HG03520 (cell line): ENCODE data around the gene PLEKHH2.
"Not testable (repeated sequence)": the region's sequence is repeated elsewhere in the genome, so short reads cannot be mapped to it uniquely, and the experiment has no call there.

Experiments
- ATAC-seq: cut with Tn5 transposase; IDR thresholded peaks from one replicate; pipeline ENCODE4 v1.9.1; 2021; ENCODE audit warnings: mild to moderate bottlenecking, moderate library complexity; ENCODE audit not compliant: unreplicated experiment

Gene PLEKHH2

DNA sequence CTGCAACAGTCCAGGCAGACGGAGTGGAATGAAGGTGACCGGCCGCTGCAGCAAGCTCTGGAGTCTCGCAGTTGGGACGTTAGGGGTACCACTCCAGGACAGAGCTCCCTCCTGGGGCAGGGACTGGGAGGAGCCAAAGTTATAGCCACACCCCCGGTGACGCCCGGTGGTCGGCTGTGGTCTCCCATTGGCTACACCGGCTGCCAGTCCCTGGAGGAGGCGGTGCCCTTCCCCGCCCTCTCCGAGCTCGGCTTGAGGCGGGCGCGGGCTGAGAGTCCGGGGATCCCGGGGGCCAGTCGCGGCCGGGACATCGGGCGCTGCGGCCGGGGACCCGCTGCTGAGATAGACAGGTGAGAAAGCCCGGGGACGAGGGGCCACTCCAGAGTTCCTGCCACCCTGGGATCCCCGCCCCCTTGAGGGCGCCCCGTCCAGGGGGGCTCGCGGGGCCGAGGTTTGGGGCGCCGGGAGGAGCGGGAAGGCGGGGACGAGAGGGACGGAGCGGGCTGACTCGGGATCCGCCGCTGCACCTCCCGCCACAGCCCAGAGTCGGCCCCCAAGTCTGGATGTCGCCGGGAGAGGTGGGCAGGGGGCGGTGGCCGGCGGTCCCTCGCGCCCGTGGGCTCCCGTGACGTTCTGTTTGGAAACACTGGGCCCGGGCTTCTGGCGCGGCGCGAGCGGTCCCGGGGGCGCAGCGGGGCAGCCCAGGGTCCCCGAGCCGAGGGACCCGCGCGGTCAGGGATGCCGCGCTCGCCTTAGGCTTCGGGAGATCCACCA lies at the start of gene PLEKHH2:
TSS of gene PLEKHH2 (plus strand) at position 231 of the 774 bp plus-strand sequence. CDS start 7,414 bp downstream, outside the sequence.
- peak; percentile 100 for ATAC-seq

DNA sequence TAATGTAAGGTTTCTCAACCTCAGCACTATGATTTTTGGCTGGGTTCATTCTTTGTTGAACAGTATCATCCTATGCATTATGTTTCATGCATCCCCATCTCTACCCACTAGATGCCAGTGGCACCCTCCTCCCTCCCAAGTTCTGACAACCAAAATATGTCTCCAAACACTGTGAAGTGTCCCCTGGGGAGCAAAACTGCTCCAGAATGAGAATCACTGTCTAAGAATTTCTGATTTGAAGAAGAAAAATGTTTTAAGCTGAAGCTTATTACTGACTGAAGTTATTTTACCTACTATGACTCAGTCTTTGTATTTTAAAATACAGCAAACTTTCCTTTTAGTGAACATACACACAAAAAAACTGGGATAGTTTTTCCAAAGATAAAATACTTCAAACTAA lies 44.6 kb upstream of the PLEKHH2 start:
- ATAC-seq, result no peak

DNA sequence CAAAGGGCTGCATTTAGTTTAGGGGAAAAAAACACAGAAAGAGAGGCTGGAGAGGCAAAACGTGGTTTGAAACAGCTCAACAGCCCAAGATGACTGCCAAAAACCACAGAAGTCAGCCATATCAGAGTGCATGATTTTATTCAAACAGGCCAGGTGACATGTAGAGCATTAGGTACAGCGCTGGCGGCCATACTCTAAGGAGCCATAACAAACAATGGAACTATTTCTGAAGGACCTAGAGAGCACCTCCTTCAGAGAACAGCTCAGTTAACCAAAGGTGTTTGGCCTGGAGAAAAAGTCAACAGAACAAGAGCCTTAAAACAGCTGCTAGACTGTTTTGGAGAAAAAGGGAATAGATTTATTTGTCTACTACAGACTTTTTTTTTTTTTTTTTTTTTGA lies 43.8 kb upstream of the PLEKHH2 start:
- ATAC-seq, result no peak

DNA sequence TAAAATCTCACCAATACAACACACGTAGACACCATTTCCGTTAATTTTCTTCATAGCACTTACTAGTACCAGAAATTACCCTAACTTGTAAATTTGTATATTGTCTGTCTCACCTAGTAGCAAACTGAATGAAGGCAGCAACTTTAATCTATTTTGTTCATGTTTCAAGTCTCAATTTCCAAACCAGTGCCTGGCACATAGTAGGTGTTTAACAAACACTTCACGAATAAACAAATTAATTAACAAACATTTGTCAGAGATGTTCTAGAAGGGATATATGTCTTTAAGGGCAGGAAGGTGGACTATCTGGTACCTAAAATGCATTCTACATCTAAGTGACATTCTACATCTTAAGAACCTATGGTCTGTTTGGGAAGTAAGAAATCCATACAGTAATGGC lies 42.2 kb upstream of the PLEKHH2 start:
- ATAC-seq, result no peak

DNA sequence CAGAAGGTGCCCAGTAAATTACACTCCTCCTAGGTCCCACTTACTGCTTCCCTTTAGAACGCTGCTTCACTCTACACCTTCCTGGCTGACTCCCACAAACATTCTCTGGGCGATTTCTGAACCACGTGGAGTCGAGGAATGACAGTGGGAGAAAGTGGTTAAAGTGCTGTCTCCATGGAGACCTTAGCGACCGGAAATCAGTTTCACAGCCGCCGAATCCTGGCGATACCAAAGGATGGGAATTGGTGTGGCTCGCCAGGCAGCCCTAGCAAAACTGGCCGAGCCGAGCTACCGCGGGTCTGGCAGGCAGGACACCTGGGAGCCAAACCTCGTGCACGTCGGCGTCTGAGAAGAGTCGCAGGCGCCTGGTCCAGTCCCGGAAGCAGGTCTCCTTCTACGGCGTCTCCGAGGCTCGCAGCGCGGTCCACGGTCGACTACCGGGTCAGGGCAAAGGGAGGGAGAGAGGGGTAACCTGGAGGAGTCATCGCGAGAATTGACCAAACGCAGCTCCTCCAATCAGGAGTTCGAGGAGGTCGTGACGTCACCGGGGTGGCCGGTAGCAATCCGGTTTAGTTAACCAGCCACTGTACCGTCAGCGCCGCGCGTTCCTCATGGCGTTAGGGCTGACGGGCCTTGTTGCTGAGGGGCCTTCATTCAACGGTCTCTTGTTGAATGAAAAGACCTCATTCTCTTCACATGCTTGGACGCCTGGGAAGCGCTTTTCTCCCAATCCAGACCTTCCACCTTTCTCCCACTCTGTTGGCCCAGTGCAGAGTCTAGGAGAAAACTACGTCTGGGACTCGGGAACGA lies 41.3 kb upstream of the PLEKHH2 start, which contains the start of gene THADA:
TSS of gene THADA (minus strand) at position 436 of the 810 bp plus-strand sequence. CDS start 3,646 bp downstream, outside the sequence.
- peak; percentile 97 for ATAC-seq

DNA sequence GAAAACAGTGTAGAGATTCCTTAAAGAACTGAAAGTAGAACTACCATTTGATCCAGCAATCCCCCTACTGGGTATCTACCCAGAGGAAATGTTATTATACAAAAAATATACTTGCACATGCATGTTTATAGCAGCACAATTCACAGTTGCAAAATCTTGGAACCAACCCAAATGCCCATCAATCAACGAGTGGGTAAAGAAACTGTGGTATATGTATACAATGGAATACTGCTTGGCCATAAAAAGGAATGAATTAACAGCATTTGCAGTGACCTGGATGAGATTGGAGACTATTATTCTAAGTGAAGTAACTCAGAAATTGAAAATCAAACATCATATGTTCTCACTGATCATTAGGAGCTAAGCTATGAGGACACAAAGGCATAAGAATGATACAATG lies 36.5 kb upstream of the PLEKHH2 start:
- ATAC-seq, result not testable (repeated sequence)

DNA sequence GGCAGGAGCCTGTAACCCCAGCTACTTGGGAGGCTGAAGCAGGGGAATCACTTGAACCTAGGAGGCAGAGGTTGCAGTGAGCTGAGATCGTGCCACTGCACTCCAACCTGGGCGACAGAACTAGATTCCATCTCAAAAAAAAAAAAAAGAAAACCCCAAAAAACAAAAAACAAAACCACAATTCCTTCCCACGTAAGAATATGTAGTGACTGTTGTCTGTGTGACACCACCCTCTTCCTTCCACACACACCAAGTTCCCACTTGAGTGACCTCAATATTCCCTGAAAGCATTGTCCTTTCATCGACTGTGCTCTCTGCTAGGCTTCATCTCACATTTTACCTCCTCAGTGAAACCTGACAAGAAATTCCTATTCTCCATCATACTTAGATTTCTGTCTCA lies 32.4 kb upstream of the PLEKHH2 start:
- no peak for ATAC-seq

DNA sequence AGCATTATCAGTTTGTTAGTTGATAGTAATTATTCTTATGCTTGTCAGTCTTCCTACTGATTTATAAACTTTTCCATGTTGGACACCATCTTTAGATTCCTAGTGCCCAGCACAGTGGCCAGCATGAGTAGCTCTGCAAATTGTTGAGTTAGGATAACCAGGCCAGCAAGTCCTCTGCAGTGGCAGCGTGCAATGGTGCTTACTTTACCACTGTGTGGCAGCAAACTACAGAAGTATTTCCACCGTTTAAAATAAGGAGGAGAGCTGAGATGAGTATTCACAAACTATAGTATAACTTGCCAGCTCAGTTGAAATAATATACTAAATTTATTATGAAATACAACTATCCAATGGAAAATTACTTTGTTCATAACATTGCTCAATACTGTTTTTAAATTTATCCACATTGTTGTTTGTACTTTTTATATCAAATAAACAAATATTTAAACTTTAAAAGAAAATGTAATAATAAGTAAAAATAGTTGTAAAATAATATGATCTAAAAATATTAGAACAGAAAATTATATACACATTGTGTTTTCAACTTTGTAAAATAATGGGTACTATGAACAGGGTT lies 31.9 kb upstream of the PLEKHH2 start:
- no peak for ATAC-seq

DNA sequence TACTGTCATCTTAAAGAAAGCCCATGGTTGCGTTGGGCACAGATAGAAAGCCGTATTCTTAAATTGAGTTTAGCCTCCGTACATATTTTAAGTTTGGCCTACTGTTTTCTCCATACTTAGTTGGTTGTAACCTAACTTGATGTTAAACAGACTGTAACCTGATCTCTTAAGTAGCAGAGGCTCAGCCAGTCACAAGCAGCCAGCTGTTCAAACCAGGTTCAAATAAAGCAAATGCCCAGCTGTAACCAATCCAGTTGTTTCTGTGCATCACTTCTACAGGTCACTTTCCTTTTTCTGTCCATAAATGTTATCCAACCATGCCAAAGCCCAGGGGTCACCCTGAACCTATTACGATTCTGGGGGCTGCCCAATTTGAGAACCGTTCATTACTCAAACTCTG lies 31.2 kb upstream of the PLEKHH2 start:
- no peak for ATAC-seq

DNA sequence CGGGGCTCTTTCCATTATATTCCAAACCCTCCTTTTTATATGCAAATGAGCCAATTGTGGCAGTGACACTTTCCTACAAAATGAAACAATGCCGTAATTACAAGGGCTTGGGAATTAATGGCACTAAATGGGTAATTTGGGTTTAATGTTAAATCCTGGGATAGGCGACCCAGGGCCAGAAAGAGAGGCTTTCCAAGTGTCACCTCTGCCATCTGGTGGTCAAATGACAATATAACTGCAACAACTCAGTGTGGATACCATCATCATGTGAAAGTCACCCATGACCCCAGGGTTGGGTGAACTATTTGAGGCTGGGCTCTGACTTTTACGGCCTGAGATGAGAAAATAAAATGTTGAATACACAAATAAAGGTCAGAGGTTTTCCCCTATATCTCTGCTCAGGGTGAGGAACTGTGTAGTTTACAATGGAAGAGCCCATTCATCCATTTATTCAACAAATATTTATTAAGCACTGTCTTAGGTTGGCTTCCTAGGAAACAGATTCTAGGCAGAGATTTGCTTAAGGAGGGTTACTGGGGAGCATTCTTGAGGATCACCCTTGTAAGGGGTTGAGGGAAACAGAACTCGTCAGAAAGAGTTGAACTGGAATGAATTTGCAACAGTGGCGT lies 27.7 kb upstream of the PLEKHH2 start:
- no peak for ATAC-seq

DNA sequence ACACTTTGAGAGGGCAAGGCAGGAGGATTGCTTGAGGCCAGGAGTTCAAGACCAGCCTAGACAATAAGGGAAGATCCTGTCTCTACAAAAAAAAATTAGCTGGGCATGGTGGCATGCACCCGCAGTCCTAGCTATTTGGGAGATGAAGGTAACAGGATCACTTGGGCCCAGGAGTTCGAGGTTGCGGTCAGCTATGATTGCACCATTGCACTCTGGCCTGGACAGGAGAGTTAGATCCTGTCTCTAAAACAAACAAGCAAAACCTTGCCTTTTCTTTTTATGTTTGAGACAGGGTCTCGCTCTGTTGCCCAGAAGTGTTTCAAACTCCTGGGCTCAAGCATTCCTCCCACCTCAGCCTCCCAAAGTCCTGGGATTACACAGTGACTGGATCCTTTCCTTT lies 26.7 kb upstream of the PLEKHH2 start:
- ATAC-seq, result no peak

DNA sequence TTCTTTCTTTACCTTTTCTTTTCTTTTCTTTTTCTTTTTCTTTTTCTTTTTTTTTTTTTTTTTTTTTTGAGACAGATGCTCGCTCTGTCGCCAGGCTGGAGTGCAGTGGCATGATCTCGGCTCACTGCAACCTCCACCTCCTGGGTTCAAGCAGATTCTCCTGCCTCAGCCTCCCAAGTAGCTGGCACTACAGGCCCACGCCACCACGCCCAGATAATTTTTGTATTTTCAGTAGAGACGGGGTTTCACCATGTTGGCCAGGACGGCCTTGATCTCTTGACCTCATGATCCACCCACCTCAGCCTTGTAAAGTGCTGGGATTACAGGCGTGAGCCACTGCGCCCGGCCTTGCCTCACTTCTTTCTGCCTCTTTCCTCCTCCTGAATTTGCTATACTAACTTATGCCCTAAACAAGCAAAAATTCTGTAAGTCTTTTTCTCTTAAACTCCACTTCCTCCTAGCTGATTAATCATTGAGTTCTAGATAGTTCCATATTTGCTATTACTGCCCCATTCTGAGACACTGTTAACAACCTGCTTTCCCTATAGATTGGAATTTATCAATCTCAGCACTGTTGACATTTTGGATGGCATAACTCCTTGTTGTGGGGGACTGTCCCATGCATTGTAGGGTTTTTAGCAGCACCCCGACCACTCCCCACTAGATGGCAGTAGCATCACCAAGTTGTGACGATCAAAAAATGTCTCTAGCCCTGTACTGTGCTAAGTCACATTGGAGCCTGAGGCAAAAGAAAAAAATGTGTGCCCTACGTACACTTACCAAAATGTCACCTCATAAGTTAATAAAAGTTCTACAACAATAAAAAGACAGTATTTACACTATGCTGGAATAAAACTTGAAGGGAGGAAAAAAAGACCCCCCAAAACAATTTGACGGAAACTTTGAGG lies 24.8 kb upstream of the PLEKHH2 start:
- ATAC-seq, result peak; percentile 71

DNA sequence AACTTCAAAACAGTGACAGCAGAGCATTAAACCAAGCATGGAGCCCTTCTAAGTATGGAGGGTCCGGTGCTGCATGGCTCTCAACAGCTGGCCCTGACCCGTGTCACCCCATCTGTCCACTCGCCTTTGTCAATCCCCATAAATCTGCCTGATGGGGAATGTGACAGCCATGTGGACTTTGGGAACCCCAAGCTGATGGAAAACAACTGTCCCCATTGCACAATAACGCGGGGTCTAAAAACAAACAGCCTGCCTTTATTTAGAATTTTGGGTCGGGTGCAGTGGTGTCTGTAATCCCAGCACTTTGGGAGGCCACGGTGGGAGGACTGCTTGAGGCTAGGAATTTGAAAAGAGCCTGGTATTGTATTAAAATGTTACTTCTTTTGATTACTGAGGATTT lies 24.1 kb upstream of the PLEKHH2 start:
- ATAC-seq, result no peak

DNA sequence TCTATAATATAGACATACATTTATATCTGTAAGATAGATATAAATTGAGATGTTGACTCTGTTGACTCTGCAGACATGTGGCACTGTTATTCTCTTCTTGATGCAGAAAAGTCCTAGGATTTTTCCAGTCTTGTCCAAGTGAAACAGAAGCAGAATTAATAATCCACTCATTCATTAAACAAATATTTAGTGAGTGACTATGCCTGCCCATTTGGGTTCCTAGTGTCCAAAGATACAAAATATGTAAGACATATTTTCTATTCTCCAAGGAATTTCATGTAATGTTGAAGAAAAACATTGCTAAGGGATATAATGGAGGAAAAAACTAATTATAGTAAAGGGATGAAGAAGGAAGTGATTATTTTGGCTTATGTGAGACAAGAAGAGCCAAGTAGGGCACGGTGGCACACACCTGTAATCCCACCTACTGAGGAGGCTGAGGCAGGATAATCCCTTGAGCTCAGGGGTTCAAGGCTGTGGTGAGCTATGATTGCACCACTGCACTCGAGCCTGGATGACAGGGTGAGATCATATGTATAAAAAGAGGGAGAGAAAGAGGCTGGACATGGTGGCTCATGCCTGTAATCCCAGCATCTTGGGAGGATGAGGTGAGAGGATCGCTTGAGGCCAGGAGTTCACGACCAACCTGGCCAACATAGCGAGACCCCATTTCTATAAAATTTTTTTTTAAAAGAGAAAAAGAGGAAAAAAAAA lies 19.9 kb upstream of the PLEKHH2 start:
- ATAC-seq, result no peak

DNA sequence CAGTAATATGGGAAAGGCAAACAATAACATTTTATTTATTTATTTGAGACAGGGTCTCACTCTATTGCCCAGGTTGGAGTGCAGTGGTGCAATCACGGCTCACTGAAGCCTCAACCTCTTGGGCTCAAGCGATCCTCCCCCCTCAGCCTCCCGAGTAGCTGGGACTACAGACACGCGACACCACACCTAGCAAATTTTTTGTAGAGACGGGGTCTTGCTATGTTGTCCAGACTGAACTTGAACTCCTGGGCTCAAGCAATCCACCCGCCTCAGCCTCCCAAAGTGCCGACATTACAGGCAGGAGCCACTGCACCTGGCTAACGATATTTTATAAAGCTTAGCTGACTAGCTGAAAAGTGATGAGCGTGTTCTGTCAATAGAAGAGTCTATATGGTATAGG lies 17.5 kb upstream of the PLEKHH2 start:
- no peak for ATAC-seq

DNA sequence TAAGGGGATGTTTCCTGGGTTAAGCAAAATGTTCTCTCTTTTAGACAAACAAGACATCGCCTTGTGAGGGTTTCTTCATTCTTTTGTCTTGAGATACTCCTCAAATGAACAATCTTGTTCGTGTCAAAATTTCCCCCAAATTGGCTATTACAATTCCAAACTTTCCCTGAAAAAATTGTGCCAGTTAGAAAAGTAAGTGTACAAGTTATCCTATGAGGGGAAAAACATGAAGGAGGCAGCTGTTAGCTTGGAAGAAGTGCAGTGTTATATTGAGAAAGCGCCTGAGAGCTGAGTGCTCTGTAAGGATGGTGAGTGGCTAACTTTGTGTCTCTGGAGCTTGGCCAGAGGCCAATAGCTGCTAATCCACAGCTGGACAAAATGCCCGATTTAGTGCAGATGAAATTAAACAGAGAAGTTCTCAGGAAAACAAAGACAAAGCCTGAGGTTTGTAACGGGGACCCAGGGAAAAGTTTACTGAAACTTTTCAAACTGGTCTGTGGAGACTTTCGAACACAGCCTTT lies 14.1 kb upstream of the PLEKHH2 start:
- no peak for ATAC-seq

DNA sequence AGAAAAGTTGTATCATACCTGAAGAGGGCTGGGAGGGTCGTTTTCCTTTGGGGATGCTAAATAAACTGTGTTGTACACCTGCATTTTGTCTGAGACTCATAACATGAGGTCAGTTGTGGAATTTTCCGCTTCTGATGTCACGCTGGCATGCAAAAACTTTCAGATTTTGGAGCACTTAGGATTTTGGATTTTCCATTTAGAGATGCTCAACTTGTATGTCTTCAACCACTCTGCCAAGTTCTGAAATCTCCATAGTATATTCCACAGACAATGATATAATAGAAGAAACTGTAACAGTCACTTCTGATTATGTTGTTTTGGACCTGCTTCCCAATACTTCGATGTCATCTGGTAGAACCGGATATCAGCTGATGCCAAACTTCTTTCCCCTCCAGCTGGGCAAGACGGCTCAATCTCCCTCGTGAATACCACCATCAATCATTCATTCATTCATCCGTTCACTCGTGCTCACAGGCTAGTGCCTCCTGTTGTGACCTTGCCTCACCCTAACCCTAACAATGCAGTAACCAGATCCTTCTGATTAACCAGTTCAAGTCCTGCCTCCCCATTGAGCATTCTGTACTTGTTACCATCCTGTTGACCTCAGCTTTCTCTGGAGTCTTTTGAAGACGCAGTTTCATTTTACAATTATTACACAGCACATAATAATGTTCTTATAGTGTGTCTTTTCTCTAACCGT lies 5.3 kb upstream of the PLEKHH2 start:
- ATAC-seq, result no peak

DNA sequence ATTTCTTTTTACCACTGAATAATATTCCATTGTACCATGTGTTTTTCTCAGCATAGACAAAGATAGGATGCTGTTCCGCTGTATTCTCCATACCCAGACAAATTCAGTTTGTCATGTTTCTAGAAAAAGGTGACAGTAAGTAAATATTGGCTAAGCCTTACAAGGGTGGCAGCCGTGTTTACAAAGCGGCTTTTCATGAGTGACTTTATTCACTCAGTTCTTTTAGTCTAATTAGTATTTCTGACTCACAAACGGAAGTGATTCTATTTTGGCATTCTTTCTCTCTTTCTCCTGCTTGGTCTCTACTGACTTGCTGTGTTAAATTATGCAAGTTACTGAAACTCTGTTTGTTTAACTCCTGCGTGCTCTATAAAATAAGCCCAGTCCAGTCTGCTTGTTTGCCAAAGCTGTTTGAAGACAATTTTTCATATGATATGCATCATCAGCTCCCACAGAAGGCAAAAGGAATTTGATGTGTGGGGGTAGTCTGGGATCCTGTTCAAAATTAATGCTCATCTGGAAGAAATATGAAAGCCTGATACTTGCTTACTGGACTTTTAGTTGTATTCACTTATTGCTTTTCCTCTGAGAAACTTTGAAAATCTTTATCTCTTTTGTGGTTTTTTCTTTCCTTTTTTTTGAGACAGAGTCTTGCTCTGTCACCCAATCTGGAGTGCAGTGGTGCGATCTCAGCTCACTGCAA lies 2.3 kb upstream of the PLEKHH2 start:
- ATAC-seq, result no peak
